Measurements from ENCODE around the gene RGMB.

DNA sequence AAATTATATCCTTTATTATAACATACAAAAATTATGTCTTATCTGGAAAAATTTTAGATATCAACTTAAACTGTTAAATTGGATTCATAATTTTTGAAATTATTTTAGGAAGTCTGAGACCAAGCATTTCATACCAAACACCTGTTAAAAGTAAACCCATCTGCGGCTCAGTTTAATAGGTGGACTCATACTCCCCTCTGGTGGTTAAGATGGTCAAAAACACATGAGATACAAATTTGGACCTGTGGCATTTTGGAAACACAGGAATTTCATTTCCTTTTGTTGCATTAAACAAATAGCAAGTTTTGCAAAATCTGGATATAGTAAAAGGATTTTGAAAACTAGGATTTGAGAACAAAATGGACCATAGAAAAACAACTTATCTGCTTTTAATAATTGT is 53.7 kb downstream of the RGMB start:
- TF ChIP-seq, protein P1, sequence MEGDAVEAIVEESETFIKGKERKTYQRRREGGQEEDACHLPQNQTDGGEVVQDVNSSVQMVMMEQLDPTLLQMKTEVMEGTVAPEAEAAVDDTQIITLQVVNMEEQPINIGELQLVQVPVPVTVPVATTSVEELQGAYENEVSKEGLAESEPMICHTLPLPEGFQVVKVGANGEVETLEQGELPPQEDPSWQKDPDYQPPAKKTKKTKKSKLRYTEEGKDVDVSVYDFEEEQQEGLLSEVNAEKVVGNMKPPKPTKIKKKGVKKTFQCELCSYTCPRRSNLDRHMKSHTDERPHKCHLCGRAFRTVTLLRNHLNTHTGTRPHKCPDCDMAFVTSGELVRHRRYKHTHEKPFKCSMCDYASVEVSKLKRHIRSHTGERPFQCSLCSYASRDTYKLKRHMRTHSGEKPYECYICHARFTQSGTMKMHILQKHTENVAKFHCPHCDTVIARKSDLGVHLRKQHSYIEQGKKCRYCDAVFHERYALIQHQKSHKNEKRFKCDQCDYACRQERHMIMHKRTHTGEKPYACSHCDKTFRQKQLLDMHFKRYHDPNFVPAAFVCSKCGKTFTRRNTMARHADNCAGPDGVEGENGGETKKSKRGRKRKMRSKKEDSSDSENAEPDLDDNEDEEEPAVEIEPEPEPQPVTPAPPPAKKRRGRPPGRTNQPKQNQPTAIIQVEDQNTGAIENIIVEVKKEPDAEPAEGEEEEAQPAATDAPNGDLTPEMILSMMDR (IDR thresholded peaks at IDR 0.05) = peak; percentile 53 to 79 (median 62)
- TF ChIP-seq POLR2AphosphoS5 (IDR thresholded peaks at IDR 0.05) (no peak), POLR2A (IDR thresholded peaks at IDR 0.05) (no peak)

All from gastroesophageal sphincter (tissue), 3 donors.